HepG2 (cell line): Measurements from ENCODE around the gene SNED1. TPM values are rescaled to one million over a fixed set of nuclear protein-coding genes. Genes with fewer than 3 reads are reported as not detected.

Experiments used
- ELK4 ChIP-seq: sonication (generic); formaldehyde crosslinking; IDR thresholded peaks from 2 replicates; pipeline ENCODE4 v1.9.0; 2021; ENCODE audit warnings: missing genetic modification reagents, borderline replicate concordance
- GFI1 ChIP-seq: sonication (generic); formaldehyde crosslinking; IDR thresholded peaks from 2 replicates; pipeline ENCODE4 v1.5.0; 2020; ENCODE audit warnings: missing genetic modification reagents, mild to moderate bottlenecking, borderline replicate concordance
- GTF3A ChIP-seq: sonication (generic); formaldehyde crosslinking; conservative IDR thresholded peaks from 2 replicates; pipeline ENCODE4 v1.4.0; 2020; ENCODE audit warnings: mild to moderate bottlenecking, missing genetic modification reagents
- JUND ChIP-seq: sonication (generic); formaldehyde crosslinking; IDR thresholded peaks from 2 replicates; pipeline ENCODE4 v1.8.0; 2022; ENCODE audit warnings: mild to moderate bottlenecking, missing genetic modification reagents
- MTA1 ChIP-seq: sonication (generic); formaldehyde crosslinking; IDR thresholded peaks from 2 replicates; pipeline ENCODE4 v1.4.0; 2020; ENCODE audit warnings: missing genetic modification reagents, mild to moderate bottlenecking, borderline replicate concordance
- MYC ChIP-seq: sonication (generic); formaldehyde crosslinking; IDR thresholded peaks from 2 replicates; pipeline ENCODE4 v1.9.0; 2021; ENCODE audit warnings: missing genetic modification reagents, borderline replicate concordance
- PBX2 ChIP-seq: IDR thresholded peaks from 2 replicates; pipeline ENCODE4 v1.6.1; 2016; ENCODE audit warnings: control low read depth
- PHF20 ChIP-seq: sonication (generic); formaldehyde crosslinking; IDR thresholded peaks from 2 replicates; pipeline ENCODE4 v1.5.0; 2020; ENCODE audit warnings: mild to moderate bottlenecking, missing genetic modification reagents
- PRDM10 ChIP-seq: sonication (generic); formaldehyde crosslinking; IDR thresholded peaks from 2 replicates; pipeline ENCODE4 v1.4.0; 2020; ENCODE audit warnings: low read depth, missing genetic modification reagents
- TAF15 ChIP-seq: fragments of 200-400 bp; formaldehyde crosslinking; IDR thresholded peaks from one replicate; pipeline ENCODE4 v1.6.1; 2018; ENCODE audit warnings: mild to moderate bottlenecking, low read depth, low read length; ENCODE audit not compliant: poor library complexity, severe bottlenecking
- TCF12 ChIP-seq, 2 experiments: fragments of 450-650 bp in 1 of 2; sonication (generic) in 1 of 2; formaldehyde crosslinking in 1 of 2; IDR thresholded peaks; 2 replicates each; pipeline versions ENCODE4 v1.6.1 to v1.8.0; 2017 to 2022; ENCODE audit warnings: antibody characterized with exemption in 1 of 2, mild to moderate bottlenecking in 1 of 2, missing genetic modification reagents in 1 of 2, moderate library complexity in 1 of 2
- TP53 ChIP-seq: sonication (generic); formaldehyde crosslinking; conservative IDR thresholded peaks from 2 replicates; pipeline ENCODE4 v1.4.0; 2020; ENCODE audit warnings: missing genetic modification reagents
- ZBTB37 ChIP-seq: sonication (generic); formaldehyde crosslinking; IDR thresholded peaks from 2 replicates; pipeline ENCODE4 v1.4.0; 2020; ENCODE audit warnings: mild to moderate bottlenecking, missing genetic modification reagents
- ZFYVE20 ChIP-seq: sonication (generic); formaldehyde crosslinking; IDR thresholded peaks from 2 replicates; pipeline ENCODE4 v1.8.0; 2023; ENCODE audit warnings: low read depth, mild to moderate bottlenecking, moderate library complexity, missing genetic modification reagents, borderline replicate concordance
- ZNF12 ChIP-seq: sonication (generic); formaldehyde crosslinking; IDR thresholded peaks from 2 replicates; pipeline ENCODE4 v1.5.0; 2020; ENCODE audit warnings: missing genetic modification reagents
- ZNF350 ChIP-seq: sonication (generic); formaldehyde crosslinking; IDR thresholded peaks from 2 replicates; pipeline ENCODE4 v1.4.0; 2020; ENCODE audit warnings: mild to moderate bottlenecking, low read depth, missing genetic modification reagents, borderline replicate concordance
- ZNF414 ChIP-seq: sonication (generic); formaldehyde crosslinking; IDR thresholded peaks from 2 replicates; pipeline ENCODE4 v1.5.0; 2020; ENCODE audit warnings: missing genetic modification reagents
- ZNF670 ChIP-seq: sonication (generic); formaldehyde crosslinking; IDR thresholded peaks from 2 replicates; pipeline ENCODE4 v1.8.0; 2022; ENCODE audit warnings: mild to moderate bottlenecking, missing genetic modification reagents, borderline replicate concordance
- ZNF724P ChIP-seq: sonication (generic); formaldehyde crosslinking; IDR thresholded peaks from 2 replicates; pipeline ENCODE4 v1.8.0; 2022; ENCODE audit warnings: missing genetic modification reagents, borderline replicate concordance
- ZNF737 ChIP-seq: sonication (generic); formaldehyde crosslinking; IDR thresholded peaks from 2 replicates; pipeline ENCODE4 v1.5.0; 2020; ENCODE audit warnings: missing genetic modification reagents, mild to moderate bottlenecking, borderline replicate concordance
- polyA plus RNA-seq, 8 experiments: library from polyadenylated mRNA; depleted of rRNA in 3 of 8; stranded (reverse) in 7 of 8; unstranded in 1 of 8; fragments of >200 nt; fragmentation: Illumina TruSeq in 4 of 8; extraction: Trizol in 4 of 8; gene quantifications; 2 replicates each; pipeline versions ENCODE4 v1.2.1 to v1.2.3, GENCODE V29; 2011 to 2016; ENCODE audit warnings: low read depth in 4 of 8, missing spikeins in 1 of 8, mixed read lengths in 1 of 8; ENCODE audit not compliant: insufficient read depth in 1 of 8
- total RNA-seq, 5 experiments: library from RNA; depleted of rRNA; stranded (reverse); fragments of >200 nt; fragmentation: Illumina TruSeq; extraction: Trizol; gene quantifications; 2 replicates each; pipeline ENCODE4 v1.2.3, GENCODE V29; 2016; ENCODE audit warnings: low read depth in 1 of 5

Gene SNED1
- total and polyA plus RNA-seq, 2 of the 13 experiments (the other 11 are each of a cell fraction or from before 2014, with no cell fraction given), result 0.15 to 0.65 TPM

GRCh38 chr2:241102239-241102803 lies 103.9 kb downstream of the SNED1 start, which contains the start of gene MTERF4 (continued):
- TF ChIP-seq JUND (CRISPR knock-in tag) (peak; percentile 81), GTF3A (CRISPR knock-in tag) (0 out of 2 replicates have a peak, but pooled peaks have one; percentile 24), TP53 (CRISPR knock-in tag) (peak; percentile 91; the same call in 1 of the 2 replicates), MYC (CRISPR knock-in tag) (peak; percentile 98), ZFYVE20 (CRISPR knock-in tag) (peak; percentile 97), GFI1 (peak; percentile 85), ELK4 (CRISPR knock-in tag) (peak; percentile 97), TCF12 (IDR thresholded peaks at IDR 0.05) (no peak), TCF12 (CRISPR knock-in tag; IDR thresholded peaks at IDR 0.05) (peak; percentile 93), ZNF737 (CRISPR knock-in tag) (0 out of 2 replicates have a peak, but pooled peaks have one; percentile 75), ZNF414 (CRISPR knock-in tag) (peak; percentile 99), PRDM10 (CRISPR knock-in tag) (peak; percentile 92), TAF15 (peak; percentile 83), ZNF350 (peak; percentile 100), ZNF670 (peak; percentile 99), ZBTB37 (CRISPR knock-in tag) (no peak), PBX2 (CRISPR knock-in tag) (0 out of 2 replicates have a peak, but pooled peaks have one; percentile 46), MTA1 (peak; percentile 99), PHF20 (CRISPR knock-in tag) (peak; percentile 99), ZNF724P (peak; percentile 98), ZNF12 (CRISPR knock-in tag) (peak; percentile 83)
